Activated CD8-positive, alpha-beta T cell treated with anti-CD3 and anti-CD28 coated beads for 36 hours (primary cell): ENCODE results near the gene BZW2. TPM values are rescaled to one million over a fixed set of nuclear protein-coding genes. Genes with fewer than 3 reads are reported as not detected.

Source experiments
- ATAC-seq: fragments of 200-7000 bp; cut with Tn5 transposase; one replicate; pipeline ENCODE4 v1.10.0; 2021; ENCODE audit warnings: mild to moderate bottlenecking, moderate library complexity
- CTCF ChIA-PET: fragments of 350-600 bp; sonication (Branson Sonifier 250); formaldehyde crosslinking; loops from one replicate; lab custom pipeline; 2021; ENCODE audit warnings: antibody characterized with exemption; lab: Charles Lee
- POLR2A ChIA-PET: fragments of 350-600 bp; sonication (Branson Sonifier 250); formaldehyde crosslinking; loops from one replicate; lab custom pipeline; 2021; ENCODE audit warnings: antibody characterized with exemption; lab: Charles Lee
- DNase-seq: peaks from one replicate; pipeline ENCODE4 v3.0.0-alpha.2; 2020
- H3K27ac Mint-ChIP-seq: one replicate; pipeline ENCODE4 v1.8.0; 2021; ENCODE audit warnings: mild to moderate bottlenecking, mixed read lengths
- H3K27me3 Mint-ChIP-seq: one replicate; pipeline ENCODE4 v1.8.0; 2021; ENCODE audit warnings: mixed read lengths
- H3K36me3 Mint-ChIP-seq: one replicate; pipeline ENCODE4 v1.8.0; 2021; ENCODE audit warnings: low read depth, mixed read lengths
- H3K4me1 Mint-ChIP-seq: one replicate; pipeline ENCODE4 v1.8.0; 2021; ENCODE audit warnings: low read depth, mixed read lengths
- H3K4me3 Mint-ChIP-seq: one replicate; pipeline ENCODE4 v1.8.0; 2021; ENCODE audit warnings: mild to moderate bottlenecking, moderate library complexity, mixed read lengths
- H3K9me3 Mint-ChIP-seq: one replicate; pipeline ENCODE4 v1.8.0; 2021; ENCODE audit warnings: mixed read lengths
- CTCF ChIP-seq: fragments of 200-600 bp; IDR thresholded peaks from one replicate; pipeline ENCODE4 v1.8.0; 2022; ENCODE audit warnings: antibody characterized with exemption, mild to moderate bottlenecking
- intact Hi-C: fragments of 100-400 bp; cut with micrococcal nuclease; formaldehyde crosslinking; loops from one replicate; pipeline ENCODE4 v1.10.0; 2022
- total RNA-seq, 2 experiments: library from RNA; stranded (reverse); gene quantifications; one replicate each; pipeline ENCODE4 v1.2.3, GENCODE V29; 2021

BZW2 gene
- total RNA-seq, 2 experiments from 2014 or later: 120 to 123 TPM

GRCh38 chr7:16630654-16631053 is 15.3 kb upstream of the BZW2 start:
- Mint-ChIP-seq H3K4me1 (no peaks in the 10 kb centered on the region), H3K36me3 (peaks cover 14% of the 10 kb centered on the region), H3K9me3 (no peaks in the 10 kb centered on the region), H3K27ac (no peak overlapping the region), H3K4me3 (no peak overlapping the region), H3K27me3 (no peaks in the 10 kb centered on the region)
- TF ChIP-seq CTCF: no peak
- ChIA-PET POLR2A (no interaction called here), CTCF (no interaction called here)
- no peak for ATAC-seq
- intact Hi-C loops: no loop called here
- DNase-seq: no peak

DNA sequence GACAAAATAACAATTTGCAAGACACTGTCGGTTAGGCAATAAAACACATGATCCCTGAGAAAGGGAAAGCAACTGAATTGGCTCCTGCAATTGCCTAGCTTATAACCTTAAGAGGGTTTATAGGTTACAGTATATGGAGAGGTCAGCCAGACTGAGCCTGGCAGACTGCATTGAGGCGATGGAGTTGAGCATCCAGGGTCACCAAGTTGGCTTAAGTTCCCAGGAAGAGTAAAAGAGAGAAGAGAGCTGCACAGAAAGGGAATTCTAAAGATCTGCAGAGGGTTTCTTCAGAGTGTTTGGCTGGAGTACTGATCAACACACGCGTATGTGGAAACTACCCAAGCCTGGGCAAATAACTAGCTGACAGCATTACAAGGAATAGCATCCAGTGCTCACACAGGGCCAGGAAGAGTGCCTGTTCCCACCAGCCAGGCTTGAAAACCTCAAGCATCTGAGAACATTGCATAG is 11.7 kb upstream of the BZW2 start:
- H3K4me3 Mint-ChIP-seq: no peak overlapping the region
- H3K9me3 Mint-ChIP-seq: no peaks in the 10 kb centered on the region
- intact Hi-C loops: no loop called here
- CTCF ChIA-PET: interaction anchor here (0.5 to 1.6 kb wide), 2 partner anchors 14 to 324 kb away, joined by 3 to 5 read pairs; no protein-coding TSS in a partner anchor
- ATAC-seq (no peak), DNase-seq (no peak)
- no peak overlapping the region for H3K27ac Mint-ChIP-seq
- H3K36me3 Mint-ChIP-seq: peaks cover 19% of the 10 kb centered on the region
- no peak for TF ChIP-seq CTCF
- no peaks in the 10 kb centered on the region for H3K27me3 Mint-ChIP-seq
- POLR2A ChIA-PET: interaction anchor here (2.6 kb wide), 1 partner anchor 12 kb away, joined by 7 read pairs; the partner anchor contains the start of gene BZW2
- no peaks in the 10 kb centered on the region for H3K4me1 Mint-ChIP-seq

GRCh38 chr7:16636555-16637101 is 9.4 kb upstream of the BZW2 start:
- Mint-ChIP-seq H3K36me3 (peaks cover 22% of the 10 kb centered on the region), H3K4me1 (no peaks in the 10 kb centered on the region), H3K27me3 (no peaks in the 10 kb centered on the region), H3K27ac (no peak overlapping the region), H3K9me3 (no peaks in the 10 kb centered on the region), H3K4me3 (no peak overlapping the region)
- intact Hi-C loops: no loop called here
- ChIA-PET CTCF (no interaction called here), POLR2A (no interaction called here)
- no peak for TF ChIP-seq CTCF
- DNase-seq (no peak), ATAC-seq (no peak)

DNA sequence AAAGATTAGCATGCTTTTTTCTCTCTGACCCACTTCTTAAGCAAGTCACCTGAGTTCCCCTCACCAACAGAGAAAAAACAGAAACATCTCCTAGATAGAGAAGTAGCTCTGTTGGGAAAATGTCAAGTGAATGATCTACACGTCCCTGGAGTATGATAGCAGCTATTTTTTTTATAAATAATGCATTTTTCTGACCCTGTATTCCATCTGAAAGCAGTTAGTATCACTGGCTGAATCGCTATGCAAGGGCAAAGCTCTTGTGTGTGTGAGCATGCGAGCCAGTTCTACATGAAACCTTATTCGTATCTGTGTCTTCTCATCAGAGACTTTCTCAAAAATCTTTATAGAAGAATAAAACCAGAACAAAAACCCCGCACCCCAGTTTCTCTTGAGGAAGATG is 8.6 kb upstream of the BZW2 start:
- no peak for ATAC-seq
- intact Hi-C loops: no loop called here
- no peaks in the 10 kb centered on the region for H3K27me3 Mint-ChIP-seq
- ChIA-PET POLR2A (no interaction called here), CTCF (no interaction called here)
- TF ChIP-seq CTCF: no peak
- no peaks in the 10 kb centered on the region for H3K9me3 Mint-ChIP-seq
- no peak overlapping the region for H3K4me3 Mint-ChIP-seq
- no peak for DNase-seq
- no peak overlapping the region for H3K27ac Mint-ChIP-seq
- H3K4me1 Mint-ChIP-seq: no peaks in the 10 kb centered on the region
- H3K36me3 Mint-ChIP-seq: peaks cover 17% of the 10 kb centered on the region

GRCh38 chr7:16638282-16639280 is 7.4 kb upstream of the BZW2 start:
- Mint-ChIP-seq H3K36me3 (peaks cover 21% of the 10 kb centered on the region), H3K9me3 (no peaks in the 10 kb centered on the region), H3K4me3 (no peak overlapping the region), H3K27me3 (no peaks in the 10 kb centered on the region), H3K27ac (no peak overlapping the region), H3K4me1 (peaks cover 8% of the 10 kb centered on the region)
- intact Hi-C loops: no loop called here
- ChIA-PET CTCF (no interaction called here), POLR2A (no interaction called here)
- DNase-seq (no peak), ATAC-seq (no peak)
- no peak for TF ChIP-seq CTCF
